Rectal smooth muscle tissue (tissue), 1 donor: ENCODE measurements around the gene GULP1.
A peak's percentile ranks its signal among the peaks of the same experiment; 100 is the strongest.
"Not testable (repeated sequence)": the region's sequence is repeated elsewhere in the genome, so short reads cannot be mapped to it uniquely, and the experiment has no call there.

Experiments
- H3K27ac ChIP-seq: one replicate; pipeline ENCODE4 v1.7.0; 2013; ENCODE audit warnings: low read depth, low read length, inconsistent platforms
- H3K27me3 ChIP-seq: one replicate; pipeline ENCODE4 v1.7.0; 2013; ENCODE audit warnings: low read length; ENCODE audit not compliant: control insufficient read depth, insufficient read depth
- H3K36me3 ChIP-seq: one replicate; pipeline ENCODE4 v1.7.0; 2013; ENCODE audit warnings: low read length; ENCODE audit not compliant: control insufficient read depth, insufficient read depth
- H3K4me1 ChIP-seq: one replicate; pipeline ENCODE4 v1.7.0; 2013; ENCODE audit warnings: low read length; ENCODE audit not compliant: control insufficient read depth, insufficient read depth
- H3K4me3 ChIP-seq: one replicate; pipeline ENCODE4 v1.7.0; 2013; ENCODE audit warnings: low read length
- H3K9ac ChIP-seq: one replicate; pipeline ENCODE4 v1.7.0; 2013; ENCODE audit warnings: low read length

The GULP1 gene

GRCh38 chr2:188277786-188278185, 13.9 kb upstream of the GULP1 start:
- Histone ChIP-seq H3K36me3 (no peaks in the 10 kb centered on the region), H3K4me1 (no peaks in the 10 kb centered on the region), H3K27ac (no peak overlapping the region), H3K9ac (no peak overlapping the region), H3K4me3 (no peak overlapping the region), H3K27me3 (no peaks in the 10 kb centered on the region)

GRCh38 chr2:188278388-188279092, 13.1 kb upstream of the GULP1 start:
- no peak overlapping the region for H3K27ac ChIP-seq
- no peaks in the 10 kb centered on the region for H3K27me3 ChIP-seq
- H3K4me1 ChIP-seq, result no peaks in the 10 kb centered on the region
- H3K9ac ChIP-seq, result no peak overlapping the region
- no peaks in the 10 kb centered on the region for H3K36me3 ChIP-seq
- no peak overlapping the region for H3K4me3 ChIP-seq

DNA sequence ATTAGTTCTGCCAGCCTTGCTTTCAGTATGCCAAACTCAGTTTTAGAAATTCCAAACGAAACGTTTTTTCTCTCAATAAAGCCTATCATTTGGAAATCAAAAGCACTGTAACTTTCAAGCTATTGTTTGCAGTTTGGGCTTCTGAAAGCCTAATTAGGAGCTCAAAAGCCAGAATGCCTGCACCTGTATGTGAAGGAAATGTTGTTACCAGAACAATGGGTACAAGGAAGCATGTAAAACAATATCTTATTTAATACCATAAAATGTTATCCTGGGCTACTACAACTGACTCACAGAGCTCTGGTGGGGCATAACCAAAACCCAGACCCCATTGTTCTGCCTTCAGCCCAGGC, 12.6 kb upstream of the GULP1 start:
- Histone ChIP-seq H3K27me3 (no peaks in the 10 kb centered on the region), H3K4me3 (no peak overlapping the region), H3K4me1 (no peaks in the 10 kb centered on the region)

DNA sequence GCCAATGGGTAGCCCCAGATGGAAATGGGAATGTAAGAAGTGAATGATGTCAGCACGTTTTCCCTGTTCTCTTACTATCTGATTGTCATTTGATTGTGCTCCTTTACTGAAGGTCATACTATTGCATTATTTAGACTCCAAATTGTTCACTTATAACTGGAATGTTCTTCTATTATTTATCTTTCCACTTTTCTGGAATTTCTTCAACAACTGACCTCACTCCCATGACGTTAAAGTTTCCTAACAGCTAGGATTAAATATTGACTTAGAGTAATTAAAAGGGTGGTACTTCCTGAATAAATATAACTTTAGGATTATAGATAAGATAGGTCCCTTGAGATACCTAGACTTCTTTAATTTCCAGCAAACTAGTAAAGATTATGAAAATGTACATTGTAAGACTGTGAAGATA, 10.9 kb upstream of the GULP1 start:
- Histone ChIP-seq H3K4me1 (no peaks in the 10 kb centered on the region), H3K9ac (no peak overlapping the region), H3K4me3 (no peak overlapping the region), H3K27me3 (no peaks in the 10 kb centered on the region), H3K36me3 (no peaks in the 10 kb centered on the region), H3K27ac (no peak overlapping the region)

More for the DNA sequence above, 12.6 kb upstream of the GULP1 start:
- no peaks in the 10 kb centered on the region for H3K36me3 ChIP-seq
- no peak overlapping the region for H3K27ac ChIP-seq
- H3K9ac ChIP-seq, result no peak overlapping the region

DNA sequence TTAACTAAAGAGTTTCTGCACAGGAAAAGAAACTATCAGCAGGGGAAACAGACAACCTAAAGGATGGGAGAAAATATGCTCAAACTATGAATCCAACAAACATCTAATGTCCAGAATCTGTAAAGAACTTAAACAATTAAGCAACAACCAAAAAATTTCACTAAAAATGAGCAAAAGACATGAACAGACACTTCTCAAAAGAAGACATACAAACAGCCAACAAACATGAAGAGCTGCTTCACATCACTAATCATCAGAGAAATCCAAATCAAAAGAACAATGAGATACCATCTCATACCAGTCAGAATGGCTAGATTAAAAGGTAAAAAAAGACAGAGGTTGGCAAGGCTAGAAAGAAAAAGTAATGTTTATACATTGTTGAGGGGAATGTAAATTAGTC, 8.8 kb upstream of the GULP1 start:
- no peaks in the 10 kb centered on the region for H3K36me3 ChIP-seq
- H3K4me3 ChIP-seq, result no peak overlapping the region
- no peaks in the 10 kb centered on the region for H3K27me3 ChIP-seq
- H3K9ac ChIP-seq, result no peak overlapping the region
- H3K27ac ChIP-seq, result no peak overlapping the region
- H3K4me1 ChIP-seq, result no peaks in the 10 kb centered on the region

DNA sequence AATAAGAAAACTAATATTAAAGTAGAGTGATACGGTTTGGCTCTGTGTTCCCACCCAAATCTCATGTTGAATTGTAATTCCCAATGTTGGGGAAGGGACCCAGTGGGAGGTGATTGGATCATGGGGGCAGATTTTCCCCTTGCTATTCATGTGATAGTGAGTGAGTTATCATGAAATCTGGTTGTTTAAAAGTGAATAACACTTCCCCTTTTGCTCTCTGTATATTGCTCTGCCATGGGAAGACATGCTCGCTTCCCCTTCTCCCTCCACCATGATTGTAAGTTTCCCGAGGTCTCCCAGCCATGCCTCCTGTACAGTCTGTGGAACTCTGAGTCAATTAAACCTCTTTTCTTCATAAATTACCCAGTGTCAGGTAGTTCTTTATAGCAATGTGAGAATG, 7.4 kb upstream of the GULP1 start:
- not testable (repeated sequence) for H3K27ac ChIP-seq, H3K4me3 ChIP-seq, H3K27me3 ChIP-seq, H3K4me1 ChIP-seq, H3K9ac ChIP-seq, H3K36me3 ChIP-seq

- Histone ChIP-seq H3K4me3 (no peak overlapping the region), H3K27ac (no peak overlapping the region), H3K27me3 (no peaks in the 10 kb centered on the region), H3K9ac (no peak overlapping the region), H3K36me3 (no peaks in the 10 kb centered on the region), H3K4me1 (no peaks in the 10 kb centered on the region)
Observed at GRCh38 chr2:188285049-188285448, 6.6 kb upstream of the GULP1 start.

DNA sequence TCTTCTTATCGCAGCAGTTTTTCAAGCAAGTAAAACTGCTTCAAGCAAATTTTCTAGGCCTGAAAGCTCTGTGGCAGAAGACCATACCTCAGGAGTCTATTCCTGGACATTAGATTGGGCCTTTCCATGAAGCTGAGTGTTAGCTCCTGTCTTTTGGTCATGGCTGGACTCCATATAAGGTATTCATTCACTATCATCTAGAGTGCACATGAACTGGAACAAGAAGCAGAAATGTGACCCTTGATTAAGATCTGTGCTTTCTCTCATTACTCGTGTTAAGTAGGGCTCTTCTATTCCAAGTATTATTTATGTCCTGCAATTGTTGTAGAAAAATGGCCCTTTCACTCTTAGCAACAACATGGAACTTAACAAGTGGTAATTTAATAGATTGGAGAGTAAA, 5.9 kb upstream of the GULP1 start:
- no peak overlapping the region for H3K9ac ChIP-seq
- no peaks in the 10 kb centered on the region for H3K36me3 ChIP-seq
- no peak overlapping the region for H3K4me3 ChIP-seq
- peaks cover 3% of the 10 kb centered on the region for H3K4me1 ChIP-seq
- H3K27me3 ChIP-seq, result no peaks in the 10 kb centered on the region
- H3K27ac ChIP-seq, result no peak overlapping the region

GRCh38 chr2:188291142-188291616, 495 bp upstream of the GULP1 start:
- Histone ChIP-seq H3K27ac (peak overlapping the region; percentile 89), H3K4me3 (peak overlapping the region; percentile 87), H3K27me3 (peaks cover 3% of the 10 kb centered on the region), H3K9ac (peak overlapping the region; percentile 87), H3K36me3 (no peaks in the 10 kb centered on the region), H3K4me1 (peaks cover 3% of the 10 kb centered on the region)

DNA sequence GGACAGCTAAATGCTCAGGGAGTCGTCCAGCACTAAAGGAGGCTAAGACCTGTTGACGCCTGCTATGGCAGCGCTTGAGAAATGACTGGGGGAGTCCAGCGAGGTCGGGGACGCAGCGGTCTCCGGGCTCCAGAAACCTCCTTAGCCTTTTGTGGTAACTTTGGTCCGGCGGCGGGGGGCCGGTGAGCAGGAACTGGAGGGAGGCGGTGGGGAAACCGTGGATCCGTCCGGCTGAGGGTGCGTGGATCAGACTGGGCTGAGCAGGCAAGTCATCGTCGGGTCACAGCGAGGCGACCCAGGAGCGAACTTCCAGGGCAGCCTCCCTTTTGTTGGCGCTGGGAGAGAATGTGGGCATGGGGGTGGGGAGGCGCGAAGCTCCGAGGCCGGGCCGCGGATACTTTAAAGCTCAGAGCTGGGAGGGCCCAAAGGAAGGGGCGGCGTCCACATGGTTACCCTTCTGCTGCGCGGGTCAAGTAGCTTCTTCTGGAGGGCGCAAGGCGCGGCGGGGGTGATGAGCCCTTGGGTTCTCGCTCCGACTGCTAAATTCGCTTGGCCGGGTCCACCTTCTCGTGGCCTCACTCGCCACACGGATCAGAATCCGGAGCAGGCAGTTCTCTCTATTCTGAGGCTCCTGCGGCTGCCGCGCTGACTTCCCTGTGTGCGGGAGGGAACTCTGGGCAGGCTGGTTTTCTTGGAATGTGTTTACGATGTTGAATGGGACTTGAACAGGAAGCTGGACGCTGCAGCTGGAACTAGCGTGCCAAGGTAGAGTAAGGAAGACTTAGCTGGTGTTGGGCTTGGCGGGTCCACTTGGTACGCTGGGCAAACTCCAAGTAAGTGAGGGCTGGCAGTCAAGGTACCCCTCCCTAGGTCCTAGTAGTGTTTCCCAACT, 920 bp downstream of the GULP1 start:
- Histone ChIP-seq H3K27me3 (peaks cover 3% of the 10 kb centered on the region), H3K9ac (peak overlapping the region; percentile 87)

GRCh38 chr2:188293601-188294351, 2.1 kb downstream of the GULP1 start:
- H3K27ac ChIP-seq, result peak overlapping the region; percentile 89
- H3K4me1 ChIP-seq, result peaks cover 3% of the 10 kb centered on the region
- H3K4me3 ChIP-seq, result peak overlapping the region; percentile 87
- no peaks in the 10 kb centered on the region for H3K36me3 ChIP-seq
- no peak overlapping the region for H3K9ac ChIP-seq
- H3K27me3 ChIP-seq, result peaks cover 3% of the 10 kb centered on the region

More for the DNA sequence above, 920 bp downstream of the GULP1 start:
- Histone ChIP-seq H3K4me1 (peaks cover 3% of the 10 kb centered on the region), H3K36me3 (no peaks in the 10 kb centered on the region), H3K4me3 (peak overlapping the region; percentile 87), H3K27ac (peak overlapping the region; percentile 89)

DNA sequence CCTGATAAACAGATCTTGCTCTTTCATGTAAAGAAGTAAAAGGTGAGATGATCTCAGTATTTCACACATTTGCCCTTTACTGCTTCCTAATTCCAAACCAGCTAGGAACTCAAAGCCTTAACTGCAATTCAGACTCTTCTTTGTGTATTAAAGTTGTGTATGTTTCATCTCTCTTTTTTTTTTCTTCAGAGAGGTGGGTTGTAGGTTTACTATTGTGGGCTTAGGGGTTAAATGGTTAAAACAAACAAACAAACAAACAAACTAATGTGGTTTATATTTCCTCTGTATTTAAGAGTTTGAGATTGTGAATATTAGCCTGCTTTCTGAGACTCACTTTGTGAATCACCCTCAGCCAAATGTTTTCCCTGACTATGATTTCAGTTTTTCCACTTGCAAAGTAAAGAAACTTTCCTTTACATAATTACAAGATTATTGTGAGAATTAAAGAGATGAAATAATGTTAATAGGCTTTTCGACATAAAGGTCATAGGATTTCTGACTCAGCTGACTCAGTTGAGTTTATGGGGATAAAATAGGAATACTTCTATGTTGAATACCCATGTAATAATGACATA, 2.8 kb downstream of the GULP1 start:
- H3K27ac ChIP-seq, result peak overlapping the region; percentile 42
- H3K4me1 ChIP-seq, result peaks cover 3% of the 10 kb centered on the region
- H3K27me3 ChIP-seq, result peaks cover 3% of the 10 kb centered on the region
- H3K36me3 ChIP-seq, result no peaks in the 10 kb centered on the region
- H3K4me3 ChIP-seq, result peak overlapping the region; percentile 87
- H3K9ac ChIP-seq, result no peak overlapping the region
